ENCODE results near the gene PTGES2.
"Not testable (repeated sequence)": the region's sequence is repeated elsewhere in the genome, so short reads cannot be mapped to it uniquely, and the experiment has no call there.

The PTGES2 gene

GRCh38 chr9:128118971-128119665 lies 8.4 kb downstream of the PTGES2 start:
- DNase-seq (ENCODE audit: low spot score), result no peak

- DNase-seq (ENCODE audit: low spot score), result no peak
Observed at GRCh38 chr9:128118472-128118857, 9.1 kb downstream of the PTGES2 start.

DNA sequence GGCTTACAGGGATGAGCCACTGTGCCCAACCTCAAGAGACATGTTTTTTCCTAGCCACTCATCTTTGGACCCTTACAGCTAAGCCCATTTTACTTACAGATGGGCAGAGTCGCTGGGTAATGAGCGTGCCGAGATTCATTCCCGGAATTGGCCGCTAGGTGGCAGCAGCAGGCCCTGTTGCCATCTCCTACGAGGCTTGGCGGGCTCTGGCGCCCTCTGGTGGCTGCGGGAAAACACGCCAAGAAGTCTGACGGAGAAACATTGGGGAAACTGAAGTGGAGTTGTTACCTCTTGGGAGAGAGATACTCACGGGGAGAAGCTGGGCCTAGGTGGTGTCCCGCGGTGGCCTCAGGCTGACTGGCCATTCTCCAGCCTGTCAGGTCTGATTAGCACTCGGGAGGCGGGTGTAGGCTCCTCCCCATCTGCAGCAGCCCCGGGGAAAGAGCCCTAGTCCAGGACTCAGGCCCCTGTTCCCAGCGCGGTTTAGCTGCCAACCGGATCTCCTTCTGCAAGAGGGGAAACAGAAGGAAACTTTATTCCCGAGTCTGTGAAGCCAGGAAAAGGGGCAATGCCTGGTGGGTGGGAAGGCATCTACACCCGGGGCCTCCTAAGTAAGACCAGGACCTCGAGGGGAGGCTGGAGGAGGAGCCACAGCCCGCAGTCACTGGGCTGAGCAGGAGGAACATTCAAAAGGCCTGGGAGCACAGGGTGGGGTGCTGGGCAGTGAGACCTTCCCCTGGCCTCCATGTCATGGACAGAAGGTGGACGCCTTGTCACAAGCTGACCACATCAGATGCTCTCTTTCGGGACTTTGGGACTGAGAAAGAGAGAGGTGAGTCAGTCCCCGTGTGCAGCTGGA lies 9.7 kb downstream of the PTGES2 start:
- DNase-seq (ENCODE audit: low spot score), result peak; percentile 96

DNA sequence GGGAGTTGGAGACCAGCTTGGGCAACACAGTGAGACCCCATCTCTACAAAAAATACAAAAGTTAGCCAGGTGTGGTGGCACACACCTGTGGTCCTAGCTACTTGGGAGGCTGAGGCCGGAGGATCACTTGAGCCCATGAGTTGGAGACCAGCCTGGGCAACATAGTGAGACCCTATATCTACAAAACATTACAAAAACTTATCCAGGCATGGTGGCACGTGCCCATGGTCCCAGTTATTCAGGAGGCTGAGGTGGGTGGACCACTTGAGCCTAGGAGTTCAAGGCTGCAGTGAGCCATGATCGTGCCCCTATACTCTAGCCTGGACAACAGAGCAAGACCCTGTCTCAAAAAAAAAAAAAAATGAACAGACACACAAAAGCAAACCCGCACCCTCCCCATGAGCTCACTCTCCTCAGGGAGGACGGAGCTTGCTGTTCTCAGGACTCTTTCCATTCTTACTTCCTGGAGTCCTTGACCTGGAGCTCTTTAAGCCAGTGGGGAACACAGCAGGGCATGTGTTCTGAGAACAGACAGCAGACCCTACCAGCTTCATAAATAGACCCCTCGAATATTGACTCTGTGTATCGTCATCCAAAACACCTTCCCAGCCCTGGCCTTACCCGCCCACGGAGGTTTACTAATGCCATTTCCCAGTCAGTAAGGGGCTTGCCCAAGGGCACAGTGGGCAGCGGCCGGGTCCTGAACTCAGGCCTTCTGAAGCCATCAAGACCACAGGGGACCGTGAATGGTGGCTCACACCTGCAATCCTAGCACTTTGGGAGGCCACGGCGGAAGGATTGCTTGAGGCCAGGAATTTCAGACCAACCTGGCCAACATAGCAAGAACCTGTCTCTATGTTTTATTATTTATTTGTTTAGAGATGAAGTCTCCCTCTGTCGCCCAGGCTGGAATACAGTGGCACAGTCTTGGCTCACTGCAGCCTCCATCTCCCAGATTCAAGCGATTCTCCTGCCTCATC lies 11.1 kb downstream of the PTGES2 start:
- DNase-seq (ENCODE audit: low spot score), result peak; percentile 16

- peak; percentile 98 for DNase-seq (ENCODE audit: low spot score)
Observed at GRCh38 chr9:128115187-128116103, 12.1 kb downstream of the PTGES2 start.

GRCh38 chr9:128114326-128115186 lies 13.0 kb downstream of the PTGES2 start:
- DNase-seq (ENCODE audit: low spot score), result no peak

- no peak for DNase-seq (ENCODE audit: low spot score)
Observed at GRCh38 chr9:128113526-128114325, 13.8 kb downstream of the PTGES2 start.

- not testable (repeated sequence) for DNase-seq (ENCODE audit: low spot score)
Observed at GRCh38 chr9:128111726-128112125, 15.8 kb downstream of the PTGES2 start.

DNA sequence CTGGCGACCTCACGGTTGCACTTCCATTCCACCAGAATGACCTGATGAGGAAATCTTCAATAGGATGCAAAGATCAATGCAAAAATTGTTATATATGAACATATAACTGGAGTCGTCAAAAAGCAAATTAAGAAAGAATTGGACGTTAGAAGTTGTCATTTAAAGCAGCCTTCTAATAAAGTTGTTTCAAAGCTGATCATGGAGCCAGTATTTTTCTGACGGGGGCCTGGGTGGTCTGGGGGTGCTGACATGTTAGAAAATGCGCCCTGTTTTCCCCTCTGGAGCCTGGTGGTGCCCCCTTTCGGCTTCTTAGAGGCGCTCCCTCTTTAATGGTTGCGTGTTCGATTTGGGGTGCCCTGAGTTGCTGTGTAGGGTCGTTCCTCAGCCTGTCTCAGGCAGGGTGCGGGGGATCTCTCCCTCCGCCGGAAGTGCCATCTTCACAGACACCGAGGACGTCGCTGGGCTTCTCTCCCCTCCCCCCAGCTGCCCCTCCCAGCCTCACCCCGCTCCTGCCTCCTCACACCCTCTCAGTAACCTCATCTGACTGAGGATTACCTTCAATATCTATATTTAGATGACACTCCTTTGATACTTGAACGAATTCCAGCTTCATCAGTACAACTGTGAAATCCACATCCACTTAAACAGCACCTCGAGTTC lies 18.3 kb downstream of the PTGES2 start:
- no peak for DNase-seq (ENCODE audit: low spot score)

DNA sequence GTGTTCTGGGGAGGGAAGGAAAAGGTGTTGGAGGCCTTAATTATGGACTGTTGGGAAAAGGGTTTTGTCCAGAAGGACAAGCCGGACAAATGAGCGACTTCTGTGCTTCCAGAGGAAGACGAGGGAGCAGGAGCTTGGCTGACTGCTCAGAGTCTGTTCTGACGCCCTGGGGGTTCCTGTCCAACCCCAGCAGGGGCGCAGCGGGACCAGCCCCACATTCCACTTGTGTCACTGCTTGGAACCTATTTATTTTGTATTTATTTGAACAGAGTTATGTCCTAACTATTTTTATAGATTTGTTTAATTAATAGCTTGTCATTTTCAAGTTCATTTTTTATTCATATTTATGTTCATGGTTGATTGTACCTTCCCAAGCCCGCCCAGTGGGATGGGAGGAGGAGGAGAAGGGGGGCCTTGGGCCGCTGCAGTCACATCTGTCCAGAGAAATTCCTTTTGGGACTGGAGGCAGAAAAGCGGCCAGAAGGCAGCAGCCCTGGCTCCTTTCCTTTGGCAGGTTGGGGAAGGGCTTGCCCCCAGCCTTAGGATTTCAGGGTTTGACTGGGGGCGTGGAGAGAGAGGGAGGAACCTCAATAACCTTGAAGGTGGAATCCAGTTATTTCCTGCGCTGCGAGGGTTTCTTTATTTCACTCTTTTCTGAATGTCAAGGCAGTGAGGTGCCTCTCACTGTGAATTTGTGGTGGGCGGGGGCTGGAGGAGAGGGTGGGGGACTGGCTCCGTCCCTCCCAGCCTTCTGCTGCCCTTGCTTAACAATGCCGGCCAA lies 19.1 kb downstream of the PTGES2 start:
- no peak for DNase-seq (ENCODE audit: low spot score)

- no peak for DNase-seq (ENCODE audit: low spot score)
Observed at GRCh38 chr9:128107468-128108268, 19.9 kb downstream of the PTGES2 start.

DNA sequence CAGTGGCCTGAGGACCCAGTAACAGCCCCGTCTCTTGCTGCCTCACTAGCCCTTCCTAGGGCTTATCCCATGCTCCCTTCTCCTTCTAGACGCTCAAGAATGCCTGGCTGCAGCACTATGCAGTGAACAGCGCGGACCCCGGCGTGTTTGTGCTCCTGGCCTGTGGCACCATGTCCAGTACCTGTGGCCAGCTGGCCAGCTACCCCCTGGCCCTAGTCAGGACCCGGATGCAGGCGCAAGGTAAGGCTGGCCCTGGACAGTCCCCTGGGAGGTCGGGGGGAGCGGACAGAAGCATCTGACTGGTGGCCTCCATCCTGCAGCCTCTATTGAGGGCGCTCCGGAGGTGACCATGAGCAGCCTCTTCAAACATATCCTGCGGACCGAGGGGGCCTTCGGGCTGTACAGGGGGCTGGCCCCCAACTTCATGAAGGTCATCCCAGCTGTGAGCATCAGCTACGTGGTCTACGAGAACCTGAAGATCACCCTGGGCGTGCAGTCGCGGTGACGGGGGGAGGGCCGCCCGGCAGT lies 20.5 kb downstream of the PTGES2 start:
- DNase-seq (ENCODE audit: low spot score), result no peak

DNA sequence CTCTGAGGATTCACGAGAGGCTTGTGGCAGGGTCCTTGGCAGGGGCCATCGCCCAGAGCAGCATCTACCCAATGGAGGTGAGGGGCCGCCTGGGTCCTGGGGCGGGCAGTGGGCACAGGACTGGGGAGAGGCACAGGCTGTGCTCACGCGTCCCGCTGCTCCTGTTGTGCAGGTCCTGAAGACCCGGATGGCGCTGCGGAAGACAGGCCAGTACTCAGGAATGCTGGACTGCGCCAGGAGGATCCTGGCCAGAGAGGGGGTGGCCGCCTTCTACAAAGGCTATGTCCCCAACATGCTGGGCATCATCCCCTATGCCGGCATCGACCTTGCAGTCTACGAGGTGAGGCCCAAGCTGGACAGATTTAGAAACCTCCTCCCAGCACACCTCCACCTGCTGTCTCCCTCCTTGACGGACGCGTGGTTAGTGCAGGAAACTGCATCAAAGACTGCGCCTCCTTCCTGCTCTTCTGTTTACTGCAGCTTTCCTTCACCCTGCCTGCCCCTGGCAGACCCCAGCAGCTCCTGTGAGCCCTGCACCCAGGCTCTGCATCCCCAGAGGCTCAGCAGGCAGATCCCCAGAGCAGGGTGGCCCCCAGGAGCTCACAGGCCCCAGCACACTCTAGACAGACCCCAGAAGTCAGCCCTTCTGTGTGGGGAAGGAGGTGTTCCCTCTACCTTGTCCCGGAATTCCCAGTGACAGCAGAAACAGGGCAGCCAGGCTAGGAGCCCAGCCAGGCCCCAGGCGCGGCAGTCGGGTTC lies 21.2 kb downstream of the PTGES2 start:
- DNase-seq (ENCODE audit: low spot score), result no peak

GRCh38 chr9:128105538-128106175 lies 21.9 kb downstream of the PTGES2 start:
- no peak for DNase-seq (ENCODE audit: low spot score)

- no peak for DNase-seq (ENCODE audit: low spot score)
Observed at GRCh38 chr9:128104171-128104618, 23.3 kb downstream of the PTGES2 start.

DNA sequence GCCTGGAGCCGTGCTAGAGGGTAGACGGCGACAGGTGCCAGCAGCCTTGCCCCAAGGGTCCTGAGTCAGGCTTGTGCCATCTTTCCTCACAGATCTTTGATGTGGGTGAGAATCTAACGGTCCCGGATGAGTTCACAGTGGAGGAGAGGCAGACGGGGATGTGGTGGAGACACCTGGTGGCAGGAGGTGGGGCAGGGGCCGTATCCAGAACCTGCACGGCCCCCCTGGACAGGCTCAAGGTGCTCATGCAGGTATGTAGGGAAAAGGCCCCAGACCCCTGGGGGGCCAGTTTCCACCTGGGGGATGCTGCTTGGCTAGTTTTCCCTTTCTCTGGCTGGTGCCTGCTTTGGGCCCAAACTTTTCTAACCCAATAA lies 24.0 kb downstream of the PTGES2 start:
- no peak for DNase-seq (ENCODE audit: low spot score)

All from hematopoietic multipotent progenitor cell treated with erythropoietin and hydrocortisone succinate and interleukin-3 and kit ligand, for 15 days (in vitro differentiated cells).